ENCODE measurements around the gene UPB1. TPM values are rescaled to one million over a fixed set of nuclear protein-coding genes. Genes with fewer than 3 reads are reported as not detected.

Gene UPB1
- total RNA-seq, 1 experiment from 2014 or later: 0.09 TPM

DNA sequence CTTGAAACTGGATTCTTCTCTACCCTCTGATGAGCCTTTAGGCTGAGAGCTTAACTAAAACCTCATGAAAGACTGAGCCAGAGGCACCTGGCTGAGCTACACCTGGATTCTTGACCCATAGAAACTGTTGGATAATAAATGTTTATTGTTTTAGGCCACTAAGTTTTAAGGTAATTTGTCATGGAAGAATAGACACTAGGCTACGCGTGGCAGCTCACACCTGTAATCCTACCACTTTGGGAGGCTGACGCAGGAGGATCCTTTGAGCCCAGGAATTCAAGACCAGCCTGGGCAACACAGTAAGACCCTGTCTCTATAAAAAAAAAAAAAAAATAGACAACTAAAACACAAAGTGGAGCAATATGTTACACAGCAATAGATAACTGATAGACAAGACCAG, 29.2 kb upstream of the UPB1 start:
- Mint-ChIP-seq H3K27ac (no peak overlapping the region), H3K9me3 (no peaks in the 10 kb centered on the region), H3K4me1 (peaks cover 13% of the 10 kb centered on the region), H3K27me3 (ENCODE audit: low read depth) (no peaks in the 10 kb centered on the region), H3K4me3 (no peak overlapping the region), H3K36me3 (no peaks in the 10 kb centered on the region)
- ATAC-seq (no peak), DNase-seq (ENCODE audit: low spot score) (no peak)
- POLR2A ChIA-PET: no interaction called here
- TF ChIP-seq ZNF219 (CRISPR knock-in tag; IDR thresholded peaks at IDR 0.05; ENCODE audit: borderline replicate concordance): no peak
- TF ChIP-seq, protein P1, sequence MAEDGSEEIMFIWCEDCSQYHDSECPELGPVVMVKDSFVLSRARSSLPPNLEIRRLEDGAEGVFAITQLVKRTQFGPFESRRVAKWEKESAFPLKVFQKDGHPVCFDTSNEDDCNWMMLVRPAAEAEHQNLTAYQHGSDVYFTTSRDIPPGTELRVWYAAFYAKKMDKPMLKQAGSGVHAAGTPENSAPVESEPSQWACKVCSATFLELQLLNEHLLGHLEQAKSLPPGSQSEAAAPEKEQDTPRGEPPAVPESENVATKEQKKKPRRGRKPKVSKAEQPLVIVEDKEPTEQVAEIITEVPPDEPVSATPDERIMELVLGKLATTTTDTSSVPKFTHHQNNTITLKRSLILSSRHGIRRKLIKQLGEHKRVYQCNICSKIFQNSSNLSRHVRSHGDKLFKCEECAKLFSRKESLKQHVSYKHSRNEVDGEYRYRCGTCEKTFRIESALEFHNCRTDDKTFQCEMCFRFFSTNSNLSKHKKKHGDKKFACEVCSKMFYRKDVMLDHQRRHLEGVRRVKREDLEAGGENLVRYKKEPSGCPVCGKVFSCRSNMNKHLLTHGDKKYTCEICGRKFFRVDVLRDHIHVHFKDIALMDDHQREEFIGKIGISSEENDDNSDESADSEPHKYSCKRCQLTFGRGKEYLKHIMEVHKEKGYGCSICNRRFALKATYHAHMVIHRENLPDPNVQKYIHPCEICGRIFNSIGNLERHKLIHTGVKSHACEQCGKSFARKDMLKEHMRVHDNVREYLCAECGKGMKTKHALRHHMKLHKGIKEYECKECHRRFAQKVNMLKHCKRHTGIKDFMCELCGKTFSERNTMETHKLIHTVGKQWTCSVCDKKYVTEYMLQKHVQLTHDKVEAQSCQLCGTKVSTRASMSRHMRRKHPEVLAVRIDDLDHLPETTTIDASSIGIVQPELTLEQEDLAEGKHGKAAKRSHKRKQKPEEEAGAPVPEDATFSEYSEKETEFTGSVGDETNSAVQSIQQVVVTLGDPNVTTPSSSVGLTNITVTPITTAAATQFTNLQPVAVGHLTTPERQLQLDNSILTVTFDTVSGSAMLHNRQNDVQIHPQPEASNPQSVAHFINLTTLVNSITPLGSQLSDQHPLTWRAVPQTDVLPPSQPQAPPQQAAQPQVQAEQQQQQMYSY (CRISPR knock-in tag; IDR thresholded peaks at IDR 0.05): no peak
- TF ChIP-seq TEAD4 (CRISPR knock-in tag; IDR thresholded peaks at IDR 0.05): no peak
- TF ChIP-seq EMX1 (CRISPR knock-in tag; IDR thresholded peaks at IDR 0.05): no peak
- TF ChIP-seq, protein P2, sequence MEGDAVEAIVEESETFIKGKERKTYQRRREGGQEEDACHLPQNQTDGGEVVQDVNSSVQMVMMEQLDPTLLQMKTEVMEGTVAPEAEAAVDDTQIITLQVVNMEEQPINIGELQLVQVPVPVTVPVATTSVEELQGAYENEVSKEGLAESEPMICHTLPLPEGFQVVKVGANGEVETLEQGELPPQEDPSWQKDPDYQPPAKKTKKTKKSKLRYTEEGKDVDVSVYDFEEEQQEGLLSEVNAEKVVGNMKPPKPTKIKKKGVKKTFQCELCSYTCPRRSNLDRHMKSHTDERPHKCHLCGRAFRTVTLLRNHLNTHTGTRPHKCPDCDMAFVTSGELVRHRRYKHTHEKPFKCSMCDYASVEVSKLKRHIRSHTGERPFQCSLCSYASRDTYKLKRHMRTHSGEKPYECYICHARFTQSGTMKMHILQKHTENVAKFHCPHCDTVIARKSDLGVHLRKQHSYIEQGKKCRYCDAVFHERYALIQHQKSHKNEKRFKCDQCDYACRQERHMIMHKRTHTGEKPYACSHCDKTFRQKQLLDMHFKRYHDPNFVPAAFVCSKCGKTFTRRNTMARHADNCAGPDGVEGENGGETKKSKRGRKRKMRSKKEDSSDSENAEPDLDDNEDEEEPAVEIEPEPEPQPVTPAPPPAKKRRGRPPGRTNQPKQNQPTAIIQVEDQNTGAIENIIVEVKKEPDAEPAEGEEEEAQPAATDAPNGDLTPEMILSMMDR (IDR thresholded peaks at IDR 0.05): no peak
- TF ChIP-seq ZBTB21 (CRISPR knock-in tag; IDR thresholded peaks at IDR 0.05; ENCODE audit: borderline replicate concordance): no peak
- no peak for TF ChIP-seq GTF2I (CRISPR knock-in tag; conservative IDR thresholded peaks at IDR 0.05)
- no peak for TF ChIP-seq RORB (CRISPR knock-in tag; IDR thresholded peaks at IDR 0.05)
- TF ChIP-seq ZNF416 (CRISPR knock-in tag; IDR thresholded peaks at IDR 0.05): no peak
- TF ChIP-seq, protein P3, sequence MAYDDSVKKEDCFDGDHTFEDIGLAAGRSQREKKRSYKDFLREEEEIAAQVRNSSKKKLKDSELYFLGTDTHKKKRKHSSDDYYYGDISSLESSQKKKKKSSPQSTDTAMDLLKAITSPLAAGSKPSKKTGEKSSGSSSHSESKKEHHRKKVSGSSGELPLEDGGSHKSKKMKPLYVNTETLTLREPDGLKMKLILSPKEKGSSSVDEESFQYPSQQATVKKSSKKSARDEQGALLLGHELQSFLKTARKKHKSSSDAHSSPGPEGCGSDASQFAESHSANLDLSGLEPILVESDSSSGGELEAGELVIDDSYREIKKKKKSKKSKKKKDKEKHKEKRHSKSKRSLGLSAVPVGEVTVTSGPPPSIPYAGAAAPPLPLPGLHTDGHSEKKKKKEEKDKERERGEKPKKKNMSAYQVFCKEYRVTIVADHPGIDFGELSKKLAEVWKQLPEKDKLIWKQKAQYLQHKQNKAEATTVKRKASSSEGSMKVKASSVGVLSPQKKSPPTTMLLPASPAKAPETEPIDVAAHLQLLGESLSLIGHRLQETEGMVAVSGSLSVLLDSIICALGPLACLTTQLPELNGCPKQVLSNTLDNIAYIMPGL (CRISPR knock-in tag; IDR thresholded peaks at IDR 0.05): no peak
- TF ChIP-seq, protein P4, sequence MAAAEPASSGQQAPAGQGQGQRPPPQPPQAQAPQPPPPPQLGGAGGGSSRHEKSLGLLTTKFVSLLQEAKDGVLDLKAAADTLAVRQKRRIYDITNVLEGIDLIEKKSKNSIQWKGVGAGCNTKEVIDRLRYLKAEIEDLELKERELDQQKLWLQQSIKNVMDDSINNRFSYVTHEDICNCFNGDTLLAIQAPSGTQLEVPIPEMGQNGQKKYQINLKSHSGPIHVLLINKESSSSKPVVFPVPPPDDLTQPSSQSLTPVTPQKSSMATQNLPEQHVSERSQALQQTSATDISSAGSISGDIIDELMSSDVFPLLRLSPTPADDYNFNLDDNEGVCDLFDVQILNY (CRISPR knock-in tag; IDR thresholded peaks at IDR 0.05): no peak
- CTCF ChIA-PET: interaction anchor here (0.7 to 2.3 kb wide), 5 partner anchors 37 to 56 kb away, joined by 3 to 9 read pairs (median 3); no protein-coding TSS in a partner anchor

DNA sequence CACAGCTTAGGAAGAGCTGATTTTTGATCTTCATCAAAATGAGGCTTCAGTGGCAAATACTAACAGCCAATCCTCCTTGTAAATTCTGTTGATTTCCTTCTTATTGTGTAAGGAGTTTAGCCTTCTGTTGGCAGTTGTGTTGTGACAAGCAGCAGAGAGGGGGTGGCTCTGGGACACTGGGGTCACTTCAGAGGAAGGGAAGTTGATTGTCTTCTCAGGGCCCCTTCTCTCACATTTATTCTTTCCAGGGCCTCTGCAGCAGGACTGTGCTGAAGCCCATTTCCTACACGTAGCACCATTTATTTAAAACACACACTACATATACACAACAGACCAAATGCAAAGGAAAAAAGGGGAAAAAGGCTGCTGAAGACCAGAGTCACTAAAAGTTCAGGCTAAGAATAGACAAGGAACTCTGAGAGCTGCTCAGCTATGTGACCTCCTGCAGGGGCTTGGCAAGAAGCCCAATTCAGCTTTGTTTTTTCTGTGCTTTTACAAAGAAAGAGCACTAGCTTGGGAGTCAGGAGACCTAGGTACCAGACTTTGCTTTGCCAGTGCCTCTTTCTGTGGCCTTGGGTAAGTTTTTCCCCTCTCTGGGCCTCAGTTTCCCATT, 28.3 kb upstream of the UPB1 start:
- ChIA-PET POLR2A (interaction anchor here (0.6 kb wide), 1 partner anchor 324 kb away, joined by 3 read pairs; no protein-coding TSS in a partner anchor), CTCF (interaction anchor here (1.0 to 2.3 kb wide), 4 partner anchors 36 to 56 kb away, joined by 3 to 9 read pairs (median 4); no protein-coding TSS in a partner anchor)
- DNase-seq (ENCODE audit: low spot score) (no peak), ATAC-seq (peak; percentile 41)
- Mint-ChIP-seq H3K27ac (no peak overlapping the region), H3K9me3 (no peaks in the 10 kb centered on the region), H3K27me3 (ENCODE audit: low read depth) (no peaks in the 10 kb centered on the region), H3K4me1 (peaks cover 13% of the 10 kb centered on the region), H3K36me3 (no peaks in the 10 kb centered on the region), H3K4me3 (no peak overlapping the region)
- TF ChIP-seq CREB1 (CRISPR knock-in tag; IDR thresholded peaks at IDR 0.05) (no peak), TP53 (CRISPR knock-in tag; IDR thresholded peaks at IDR 0.05) (no peak), CBFB (CRISPR knock-in tag; IDR thresholded peaks at IDR 0.05; ENCODE audit: low read depth) (no peak), HMGA2 (CRISPR knock-in tag; IDR thresholded peaks at IDR 0.05) (no peak), MXD4 (CRISPR knock-in tag; IDR thresholded peaks at IDR 0.05; ENCODE audit: borderline replicate concordance) (no peak), ZNF138 (CRISPR knock-in tag; conservative IDR thresholded peaks at IDR 0.05) (no peak), ZNF423 (CRISPR knock-in tag; IDR thresholded peaks at IDR 0.05) (no peak), ZNF219 (CRISPR knock-in tag; IDR thresholded peaks at IDR 0.05; ENCODE audit: borderline replicate concordance) (no peak), ESRRA (CRISPR knock-in tag; IDR thresholded peaks at IDR 0.05; ENCODE audit: borderline replicate concordance) (no peak), MYBL2 (CRISPR knock-in tag; IDR thresholded peaks at IDR 0.05) (no peak), NR2C2 (CRISPR knock-in tag; IDR thresholded peaks at IDR 0.05) (no peak)
- TF ChIP-seq, protein P5, sequence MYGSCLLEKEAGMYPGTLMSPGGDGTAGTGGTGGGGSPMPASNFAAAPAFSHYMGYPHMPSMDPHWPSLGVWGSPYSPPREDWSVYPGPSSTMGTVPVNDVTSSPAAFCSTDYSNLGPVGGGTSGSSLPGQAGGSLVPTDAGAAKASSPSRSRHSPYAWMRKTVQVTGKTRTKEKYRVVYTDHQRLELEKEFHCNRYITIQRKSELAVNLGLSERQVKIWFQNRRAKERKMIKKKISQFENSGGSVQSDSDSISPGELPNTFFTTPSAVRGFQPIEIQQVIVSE (CRISPR knock-in tag; IDR thresholded peaks at IDR 0.05; ENCODE audit: borderline replicate concordance): no peak
- TF ChIP-seq, protein P6, sequence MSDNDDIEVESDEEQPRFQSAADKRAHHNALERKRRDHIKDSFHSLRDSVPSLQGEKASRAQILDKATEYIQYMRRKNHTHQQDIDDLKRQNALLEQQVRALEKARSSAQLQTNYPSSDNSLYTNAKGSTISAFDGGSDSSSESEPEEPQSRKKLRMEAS (CRISPR knock-in tag; IDR thresholded peaks at IDR 0.05): no peak
- TF ChIP-seq, protein P3 (CRISPR knock-in tag; IDR thresholded peaks at IDR 0.05): no peak
- TF ChIP-seq, protein P7, sequence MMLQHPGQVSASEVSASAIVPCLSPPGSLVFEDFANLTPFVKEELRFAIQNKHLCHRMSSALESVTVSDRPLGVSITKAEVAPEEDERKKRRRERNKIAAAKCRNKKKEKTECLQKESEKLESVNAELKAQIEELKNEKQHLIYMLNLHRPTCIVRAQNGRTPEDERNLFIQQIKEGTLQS (CRISPR knock-in tag; conservative IDR thresholded peaks at IDR 0.05): no peak

All from WTC11 (cell line).